HG03565 (cell line): ENCODE measurements around the gene AQR.
"Not testable (repeated sequence)": the region's sequence is repeated elsewhere in the genome, so short reads cannot be mapped to it uniquely, and the experiment has no call there.

Source experiments
- ATAC-seq: cut with Tn5 transposase; IDR thresholded peaks from one replicate; pipeline ENCODE4 v1.9.1; 2021; ENCODE audit warnings: mild to moderate bottlenecking, moderate library complexity; ENCODE audit not compliant: unreplicated experiment

Gene AQR

DNA sequence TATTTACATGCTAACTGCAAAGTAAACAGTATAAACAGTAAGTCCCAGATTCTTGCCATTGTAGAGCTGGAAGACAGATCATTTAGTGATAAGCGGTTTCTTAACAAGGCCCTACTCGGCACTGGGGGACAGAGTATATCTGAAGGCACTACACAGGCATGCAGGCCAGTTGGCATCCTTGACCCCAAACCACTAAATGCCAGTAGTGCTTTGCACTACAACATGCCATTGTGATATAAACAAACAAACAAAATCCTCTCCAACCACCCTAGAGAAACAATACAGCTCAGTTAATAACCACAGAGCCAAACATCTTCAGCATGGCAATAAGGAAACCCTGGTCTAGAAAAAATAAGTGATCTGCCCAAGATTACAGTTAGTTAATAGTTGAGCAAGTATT is 5.3 kb downstream of the AQR start:
- ATAC-seq: no peak

DNA sequence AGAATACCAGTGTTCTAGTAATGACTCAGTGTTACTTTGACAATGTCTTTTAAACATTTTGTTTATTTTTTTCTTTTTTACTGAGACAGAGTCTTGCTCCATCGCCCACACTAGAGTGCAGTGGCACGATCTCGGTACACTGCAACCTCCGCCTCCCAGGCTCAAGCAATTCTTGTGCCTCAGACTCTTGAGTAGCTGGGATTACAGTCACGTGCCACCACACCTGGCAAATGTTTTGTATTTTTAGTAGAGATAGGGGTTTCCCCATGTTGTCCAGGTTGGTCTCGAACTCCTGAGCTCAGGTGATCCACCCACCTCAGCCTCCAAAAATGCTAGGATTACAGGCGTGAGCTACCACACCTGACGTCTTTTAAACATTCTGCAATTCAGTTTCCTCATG is 15.7 kb downstream of the AQR start:
- ATAC-seq: no peak

GRCh38 chr15:34952481-34952880 is 17.1 kb downstream of the AQR start:
- no peak for ATAC-seq

GRCh38 chr15:34951993-34952392 is 17.5 kb downstream of the AQR start:
- ATAC-seq: no peak

GRCh38 chr15:34944936-34945335 is 24.6 kb downstream of the AQR start:
- ATAC-seq: no peak

- no peak for ATAC-seq
Observed at GRCh38 chr15:34943711-34944110, 25.8 kb downstream of the AQR start.

- not testable (repeated sequence) for ATAC-seq
Observed at GRCh38 chr15:34943264-34943663, 26.3 kb downstream of the AQR start.

- no peak for ATAC-seq
Observed at GRCh38 chr15:34942363-34942762, 27.2 kb downstream of the AQR start.

GRCh38 chr15:34941831-34942230 is 27.7 kb downstream of the AQR start:
- no peak for ATAC-seq

- no peak for ATAC-seq
Observed at GRCh38 chr15:34941185-34941698, 28.3 kb downstream of the AQR start.

DNA sequence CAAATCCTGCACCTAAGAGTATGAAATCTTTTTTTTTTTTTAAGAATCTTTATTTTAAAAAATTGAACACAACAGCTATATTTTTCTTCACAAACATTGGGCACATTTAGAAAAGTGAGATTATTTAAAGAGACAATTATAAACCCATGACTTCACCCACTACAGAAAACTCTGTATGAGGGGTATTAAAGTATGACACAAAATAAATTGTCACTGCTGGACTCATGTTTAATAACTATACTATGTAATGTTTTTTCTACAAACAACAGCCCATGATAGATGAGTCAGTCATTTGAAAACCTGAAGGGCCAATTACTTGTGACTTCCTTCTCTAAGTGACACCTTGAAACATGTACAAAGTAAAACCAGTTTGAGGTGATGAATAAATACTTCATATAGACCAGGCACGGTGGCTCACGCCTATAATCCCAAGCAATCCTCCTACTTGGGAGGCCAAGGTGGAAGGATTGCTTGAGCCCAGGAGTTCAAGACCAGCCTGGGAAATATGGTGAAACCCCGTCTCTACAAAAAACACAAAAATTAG is 36.0 kb downstream of the AQR start:
- no peak for ATAC-seq

DNA sequence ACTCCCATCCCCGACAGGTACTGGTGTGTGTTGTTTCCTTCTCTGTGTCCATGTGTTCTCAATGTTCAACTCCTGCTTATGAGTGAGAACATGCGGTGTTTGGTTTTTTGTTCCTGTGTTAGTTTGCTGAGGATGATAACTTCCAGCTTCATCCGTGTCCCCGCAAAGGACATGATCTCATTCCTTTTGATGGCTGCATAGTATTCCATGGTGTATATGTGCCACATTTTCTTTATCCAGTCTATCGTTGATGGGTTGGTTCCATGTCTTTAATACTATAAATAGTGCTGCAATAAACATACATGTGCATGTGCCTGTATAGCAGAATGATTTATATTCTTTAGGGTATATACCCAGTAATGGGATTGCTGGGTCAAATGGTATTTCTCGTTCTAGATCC is 41.2 kb downstream of the AQR start:
- ATAC-seq: not testable (repeated sequence)

- ATAC-seq: no peak
Observed at GRCh38 chr15:34927726-34928125, 41.8 kb downstream of the AQR start.

- ATAC-seq: no peak
Observed at GRCh38 chr15:34914317-34914716, 55.2 kb downstream of the AQR start.

- ATAC-seq: no peak
Observed at GRCh38 chr15:34905047-34905446, 64.5 kb downstream of the AQR start.

- no peak for ATAC-seq
Observed at GRCh38 chr15:34904527-34904926, 65.0 kb downstream of the AQR start.

DNA sequence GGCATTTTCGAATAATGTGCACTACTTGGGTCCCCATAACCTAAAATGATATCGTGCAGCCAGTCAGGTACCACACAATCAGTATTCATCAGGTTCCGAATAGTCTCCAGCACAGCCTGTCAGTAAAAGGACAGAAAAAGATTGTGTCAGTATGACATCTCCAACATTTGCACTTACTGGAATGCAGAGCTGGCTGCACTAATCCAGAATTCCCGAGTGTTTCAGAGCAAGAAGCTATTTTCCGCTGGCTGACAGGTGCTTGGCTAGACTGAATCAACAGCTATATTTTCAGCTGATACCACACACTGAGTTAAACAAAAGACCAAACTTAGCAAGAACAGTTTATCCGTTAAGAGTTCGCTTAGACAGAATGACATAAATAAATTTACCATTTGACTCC is 68.8 kb downstream of the AQR start:
- no peak for ATAC-seq

GRCh38 chr15:34896183-34896582 is 73.4 kb downstream of the AQR start:
- no peak for ATAC-seq

GRCh38 chr15:34893967-34894366 is 75.6 kb downstream of the AQR start:
- ATAC-seq: no peak

- ATAC-seq: no peak
Observed at GRCh38 chr15:34892963-34893591, 76.5 kb downstream of the AQR start.

DNA sequence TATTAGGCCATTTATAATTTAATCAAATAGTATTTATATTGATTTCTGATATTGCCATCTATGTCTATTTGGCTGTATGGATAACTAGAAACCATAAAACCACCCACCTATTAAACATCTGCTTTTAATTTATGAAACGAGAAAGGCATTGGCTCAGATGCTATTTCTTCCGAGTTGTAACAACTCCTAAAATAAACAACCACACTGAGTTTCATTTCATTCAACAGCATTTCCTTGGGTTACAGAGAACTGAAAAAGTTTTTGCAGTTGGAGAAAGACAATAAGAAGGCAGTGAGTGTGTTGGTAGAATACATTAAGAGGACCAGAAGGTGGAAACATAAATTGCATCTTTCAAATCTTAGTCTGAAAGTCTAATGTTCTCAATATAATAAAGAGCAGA is 79.1 kb downstream of the AQR start:
- no peak for ATAC-seq

- no peak for ATAC-seq
Observed at GRCh38 chr15:34889476-34889875, 80.1 kb downstream of the AQR start.

- ATAC-seq: no peak
Observed at GRCh38 chr15:34886134-34886533, 83.4 kb downstream of the AQR start.
